HUDEP-2 (cell line): ENCODE measurements around the gene MC2R.

Source experiments
- DNase-seq, 76 experiments: peaks; one replicate each; lab custom pipeline; 2025; ENCODE audit not compliant: unreplicated experiment in 76 of 76; lab: John Stamatoyannopoulos, UW

The MC2R gene

GRCh38 chr18:13915391-13915790, at the start of gene MC2R:
TSS of gene MC2R (minus strand) at chr18:13915536. CDS start at chr18:13885518, 30,018 bp downstream.
- no peak for DNase-seq

- DNase-seq = no peak
Measured at GRCh38 chr18:13945811-13946210, 30.5 kb upstream of the MC2R start.

- no peak for DNase-seq
Measured at GRCh38 chr18:13943338-13943737, 28.0 kb upstream of the MC2R start.

GRCh38 chr18:13940326-13940725, 25.0 kb upstream of the MC2R start:
- no peak for DNase-seq

GRCh38 chr18:13934676-13935075, 19.3 kb upstream of the MC2R start:
- no peak for DNase-seq

GRCh38 chr18:13934058-13934457, 18.7 kb upstream of the MC2R start:
- no peak for DNase-seq

- DNase-seq = no peak
Measured at GRCh38 chr18:13932285-13933025, 17.1 kb upstream of the MC2R start.

- no peak for DNase-seq
Measured at GRCh38 chr18:13930964-13931363, 15.6 kb upstream of the MC2R start.

GRCh38 chr18:13923221-13923620, 7.9 kb upstream of the MC2R start:
- DNase-seq = no peak

GRCh38 chr18:13918898-13919297, 3.6 kb upstream of the MC2R start:
- no peak for DNase-seq

GRCh38 chr18:13917401-13917800, 2.1 kb upstream of the MC2R start:
- no peak for DNase-seq

GRCh38 chr18:13916559-13916958, 1.2 kb upstream of the MC2R start:
- DNase-seq = no peak

- no peak for DNase-seq
Measured at GRCh38 chr18:13915995-13916431, 677 bp upstream of the MC2R start.

- no peak for DNase-seq
Measured at GRCh38 chr18:13914756-13915155, 580 bp downstream of the MC2R start.

- no peak for DNase-seq
Measured at GRCh38 chr18:13914170-13914569, 1.2 kb downstream of the MC2R start.

GRCh38 chr18:13913205-13913604, 2.1 kb downstream of the MC2R start:
- DNase-seq = no peak

GRCh38 chr18:13912601-13913000, 2.7 kb downstream of the MC2R start:
- no peak for DNase-seq

GRCh38 chr18:13910986-13911385, 4.3 kb downstream of the MC2R start:
- no peak for DNase-seq

GRCh38 chr18:13910501-13910900, 4.8 kb downstream of the MC2R start:
- DNase-seq = no peak

GRCh38 chr18:13909141-13909940, 6.0 kb downstream of the MC2R start:
- no peak for DNase-seq

GRCh38 chr18:13900633-13901032, 14.7 kb downstream of the MC2R start:
- DNase-seq = no peak

- DNase-seq = no peak
Measured at GRCh38 chr18:13895505-13896033, 19.8 kb downstream of the MC2R start.
